Suppressor macrophage treated with lipopolysaccharide for 1 hour (primary cell): ENCODE results near the gene SF3B2.
"Not testable (repeated sequence)": the region's sequence is repeated elsewhere in the genome, so short reads cannot be mapped to it uniquely, and the experiment has no call there.

Experiments used
- DNase-seq, 3 donors: peaks; one replicate each; pipeline ENCODE4 v3.0.0-alpha.2; 2020 to 2022

Gene SF3B2

GRCh38 chr11:66112041-66112491 is 59.9 kb downstream of the SF3B2 start:
- peak; percentile 39 to 42 (median 41) for DNase-seq

- peak; percentile 80 to 90 (median 86) for DNase-seq
Observed at GRCh38 chr11:66112601-66113499, 60.7 kb downstream of the SF3B2 start.

- DNase-seq, result not testable (repeated sequence)
Observed at GRCh38 chr11:66114957-66115356, 62.8 kb downstream of the SF3B2 start.

- no peak for DNase-seq
Observed at GRCh38 chr11:66115638-66116301, 63.6 kb downstream of the SF3B2 start.

GRCh38 chr11:66116576-66117361 is 64.6 kb downstream of the SF3B2 start:
- no peak for DNase-seq

GRCh38 chr11:66118847-66119246 is 66.7 kb downstream of the SF3B2 start:
- no peak for DNase-seq
